MM.1S (cell line): ENCODE measurements around the gene RPL35A.
"Not testable (repeated sequence)": the region's sequence is repeated elsewhere in the genome, so short reads cannot be mapped to it uniquely, and the experiment has no call there.

Experiments
- DNase-seq: peaks from one replicate; pipeline ENCODE4 v3.0.0-alpha.2; 2015
- H2AFZ ChIP-seq: fragments of 300-600 bp; sonication (generic); 2 replicates; pipeline ENCODE4 v1.6.0; 2016; ENCODE audit warnings: antibody characterized with exemption, low read length
- H3F3A ChIP-seq: fragments of 300-600 bp; sonication (generic); 2 replicates; pipeline ENCODE4 v1.6.1; 2016; ENCODE audit warnings: mild to moderate bottlenecking, antibody characterized with exemption, low read length, moderate library complexity, mixed read lengths; ENCODE audit not compliant: insufficient read depth
- H3K27ac ChIP-seq: fragments of 300-600 bp; sonication (generic); 2 replicates; pipeline ENCODE4 v1.5.1; 2016; ENCODE audit warnings: mild to moderate bottlenecking, low read length
- H3K27me3 ChIP-seq: fragments of 300-600 bp; sonication (generic); replicated peaks from 2 replicates; pipeline ENCODE4 v1.6.0; 2016; ENCODE audit warnings: low read length; ENCODE audit not compliant: insufficient read depth
- H3K36me3 ChIP-seq: fragments of 300-600 bp; sonication (generic); replicated peaks from 2 replicates; pipeline ENCODE4 v1.6.1; 2016; ENCODE audit warnings: mild to moderate bottlenecking, low read length, mixed read lengths; ENCODE audit not compliant: insufficient read depth
- H3K4me1 ChIP-seq: fragments of 300-600 bp; sonication (generic); 2 replicates; pipeline ENCODE4 v1.6.1; 2016; ENCODE audit warnings: low read length, mixed read lengths
- H3K4me2 ChIP-seq: fragments of 300-600 bp; sonication (generic); 2 replicates; pipeline ENCODE4 v1.6.0; 2016; ENCODE audit warnings: low read depth, low read length
- H3K4me3 ChIP-seq: fragments of 300-600 bp; sonication (generic); 2 replicates; pipeline ENCODE4 v1.5.1; 2016; ENCODE audit warnings: low read length, mixed read lengths
- H3K79me2 ChIP-seq: fragments of 300-600 bp; sonication (generic); 2 replicates; pipeline ENCODE4 v1.6.1; 2016; ENCODE audit warnings: mixed run types, low read length, mixed read lengths
- H3K9ac ChIP-seq: fragments of 300-600 bp; sonication (generic); 2 replicates; pipeline ENCODE4 v1.6.1; 2016; ENCODE audit warnings: low read length, mixed read lengths
- H3K9me2 ChIP-seq: fragments of 300-600 bp; sonication (generic); replicated peaks from 2 replicates; pipeline ENCODE4 v1.6.1; 2016; ENCODE audit warnings: mild to moderate bottlenecking, low read length, mixed read lengths; ENCODE audit not compliant: insufficient read depth
- H3K9me3 ChIP-seq: fragments of 300-600 bp; sonication (generic); replicated peaks from 2 replicates; pipeline ENCODE4 v1.6.1; 2016; ENCODE audit warnings: mild to moderate bottlenecking, low read length, mixed read lengths; ENCODE audit not compliant: insufficient read depth
- H4K20me1 ChIP-seq: fragments of 300-600 bp; sonication (generic); 2 replicates; pipeline ENCODE4 v1.6.1; 2016; ENCODE audit warnings: mild to moderate bottlenecking, low read length, moderate library complexity, mixed read lengths; ENCODE audit not compliant: insufficient read depth
- EZH2 ChIP-seq: fragments of 300-600 bp; sonication (generic); optimal IDR thresholded peaks from 2 replicates; pipeline ENCODE3; 2017; ENCODE audit warnings: low read depth, mild to moderate bottlenecking, antibody characterized with exemption, low read length, mixed read lengths
- EZH2phosphoT487 ChIP-seq: fragments of 300-600 bp; sonication (generic); IDR thresholded peaks from 2 replicates; pipeline ENCODE4 v1.6.1; 2018; ENCODE audit warnings: antibody characterized with exemption, low read length
- TF ChIP-seq, protein P1 (sequence below): fragments of 300-600 bp; sonication (generic); IDR thresholded peaks from 2 replicates; pipeline ENCODE4 v1.5.1; 2016; ENCODE audit warnings: antibody characterized with exemption, low read length, mixed read lengths

The RPL35A gene

GRCh38 chr3:197963019-197963637 lies 13.1 kb downstream of the RPL35A start:
- H3K9ac ChIP-seq = no peak overlapping the region
- H3F3A ChIP-seq = peaks cover 15% of the 10 kb centered on the region
- H3K4me2 ChIP-seq = no peak overlapping the region
- H3K4me3 ChIP-seq = no peak overlapping the region
- no peaks in the 10 kb centered on the region for H4K20me1 ChIP-seq
- no peaks in the 10 kb centered on the region for H3K36me3 ChIP-seq
- no peaks in the 10 kb centered on the region for H3K79me2 ChIP-seq
- no peaks in the 10 kb centered on the region for H3K27me3 ChIP-seq
- peaks cover 16% of the 10 kb centered on the region for H3K4me1 ChIP-seq
- no peak for TF ChIP-seq EZH2phosphoT487
- TF ChIP-seq, protein P1, sequence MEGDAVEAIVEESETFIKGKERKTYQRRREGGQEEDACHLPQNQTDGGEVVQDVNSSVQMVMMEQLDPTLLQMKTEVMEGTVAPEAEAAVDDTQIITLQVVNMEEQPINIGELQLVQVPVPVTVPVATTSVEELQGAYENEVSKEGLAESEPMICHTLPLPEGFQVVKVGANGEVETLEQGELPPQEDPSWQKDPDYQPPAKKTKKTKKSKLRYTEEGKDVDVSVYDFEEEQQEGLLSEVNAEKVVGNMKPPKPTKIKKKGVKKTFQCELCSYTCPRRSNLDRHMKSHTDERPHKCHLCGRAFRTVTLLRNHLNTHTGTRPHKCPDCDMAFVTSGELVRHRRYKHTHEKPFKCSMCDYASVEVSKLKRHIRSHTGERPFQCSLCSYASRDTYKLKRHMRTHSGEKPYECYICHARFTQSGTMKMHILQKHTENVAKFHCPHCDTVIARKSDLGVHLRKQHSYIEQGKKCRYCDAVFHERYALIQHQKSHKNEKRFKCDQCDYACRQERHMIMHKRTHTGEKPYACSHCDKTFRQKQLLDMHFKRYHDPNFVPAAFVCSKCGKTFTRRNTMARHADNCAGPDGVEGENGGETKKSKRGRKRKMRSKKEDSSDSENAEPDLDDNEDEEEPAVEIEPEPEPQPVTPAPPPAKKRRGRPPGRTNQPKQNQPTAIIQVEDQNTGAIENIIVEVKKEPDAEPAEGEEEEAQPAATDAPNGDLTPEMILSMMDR = no peak
- no peak for TF ChIP-seq EZH2
- H3K9me2 ChIP-seq = no peaks in the 10 kb centered on the region
- no peak overlapping the region for H3K27ac ChIP-seq
- no peak for DNase-seq
- H3K9me3 ChIP-seq = no peaks in the 10 kb centered on the region
- no peak overlapping the region for H2AFZ ChIP-seq

DNA sequence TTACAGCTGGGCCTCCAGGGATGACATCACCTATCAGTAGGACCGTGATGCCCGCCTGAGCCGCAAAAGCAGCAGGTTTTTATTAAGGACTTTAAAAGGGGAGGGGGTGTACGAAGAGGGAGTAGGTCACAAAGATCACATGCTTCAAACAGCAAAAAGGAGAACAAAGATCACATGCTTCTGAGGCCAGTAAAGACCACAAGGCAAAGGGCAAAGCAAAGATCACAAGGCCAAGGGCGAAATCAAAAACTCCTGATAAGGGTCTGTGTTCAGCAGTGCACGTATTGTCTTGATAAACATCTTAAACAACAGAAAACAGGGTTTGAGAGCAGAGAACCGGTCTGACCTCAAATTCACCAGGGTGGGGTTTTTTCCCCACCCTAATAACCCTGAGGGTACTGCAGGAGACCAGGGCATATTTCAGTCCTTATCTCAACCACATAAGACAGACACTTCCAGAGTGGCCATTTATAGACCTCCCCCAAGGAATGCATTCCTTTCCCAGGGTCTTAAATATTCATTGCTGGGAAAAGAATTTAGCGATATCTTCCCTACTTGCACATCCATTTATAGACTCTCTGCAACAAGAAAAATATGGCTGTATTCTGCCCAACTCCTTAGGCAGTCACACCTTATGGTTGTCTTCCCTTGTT lies 17.5 kb downstream of the RPL35A start:
- not testable (repeated sequence) for H3K27ac ChIP-seq, H3K79me2 ChIP-seq, H4K20me1 ChIP-seq, H3K4me2 ChIP-seq, H3K9me2 ChIP-seq, H3K4me1 ChIP-seq, H2AFZ ChIP-seq, H3K36me3 ChIP-seq, DNase-seq, H3F3A ChIP-seq, H3K4me3 ChIP-seq, H3K9ac ChIP-seq, H3K27me3 ChIP-seq, H3K9me3 ChIP-seq

DNA sequence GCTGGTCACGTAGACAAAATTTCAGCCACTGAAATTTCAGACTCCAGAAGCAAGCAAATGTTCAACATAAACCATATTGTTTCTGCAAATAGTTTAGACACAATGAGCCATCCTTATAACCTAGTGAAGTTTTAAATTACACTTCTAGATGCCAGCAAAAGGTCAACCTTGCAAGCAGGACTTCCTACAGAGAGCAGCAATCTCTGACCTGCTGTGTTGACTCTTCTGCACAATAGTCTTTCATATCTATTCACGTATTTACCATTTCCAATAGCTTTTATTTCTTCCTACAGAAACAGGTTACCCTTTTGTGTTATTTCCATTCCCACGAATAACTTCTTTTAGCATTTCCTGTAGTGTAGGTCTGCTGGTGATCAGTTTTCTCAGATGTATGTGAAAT lies 20.6 kb downstream of the RPL35A start:
- H2AFZ ChIP-seq = no peak overlapping the region
- no peak overlapping the region for H3K27ac ChIP-seq
- H3K4me1 ChIP-seq = no peaks in the 10 kb centered on the region
- no peaks in the 10 kb centered on the region for H3K79me2 ChIP-seq
- H3K36me3 ChIP-seq = no peaks in the 10 kb centered on the region
- H3K4me2 ChIP-seq = no peak overlapping the region
- no peaks in the 10 kb centered on the region for H3K9me2 ChIP-seq
- DNase-seq = no peak
- no peak overlapping the region for H3K9ac ChIP-seq
- no peaks in the 10 kb centered on the region for H3F3A ChIP-seq
- no peaks in the 10 kb centered on the region for H3K27me3 ChIP-seq
- H3K9me3 ChIP-seq = no peaks in the 10 kb centered on the region
- TF ChIP-seq EZH2 = no peak
- no peak for TF ChIP-seq EZH2phosphoT487
- TF ChIP-seq, protein P1 = no peak
- H4K20me1 ChIP-seq = no peaks in the 10 kb centered on the region
- no peak overlapping the region for H3K4me3 ChIP-seq

- TF ChIP-seq EZH2 (no peak), EZH2phosphoT487 (no peak)
- TF ChIP-seq, protein P1 = no peak
- Histone ChIP-seq H3F3A (no peaks in the 10 kb centered on the region), H3K4me2 (no peak overlapping the region), H3K4me1 (no peaks in the 10 kb centered on the region), H3K9me3 (no peaks in the 10 kb centered on the region), H2AFZ (no peak overlapping the region), H4K20me1 (no peaks in the 10 kb centered on the region), H3K9ac (no peak overlapping the region), H3K27ac (no peak overlapping the region), H3K9me2 (no peaks in the 10 kb centered on the region), H3K27me3 (no peaks in the 10 kb centered on the region), H3K36me3 (no peaks in the 10 kb centered on the region), H3K79me2 (no peaks in the 10 kb centered on the region), H3K4me3 (no peak overlapping the region)
- DNase-seq = no peak
Observed at GRCh38 chr3:197974016-197974415, 24.0 kb downstream of the RPL35A start.
